SKM-1 (cell line): Measurements from ENCODE around the gene CC2D2B.
"Not testable (repeated sequence)": the region's sequence is repeated elsewhere in the genome, so short reads cannot be mapped to it uniquely, and the experiment has no call there.

Experiments
- DNase-seq: peaks from one replicate; lab custom pipeline; 2025; ENCODE audit not compliant: unreplicated experiment; lab: John Stamatoyannopoulos, UW

Gene CC2D2B

GRCh38 chr10:95905897-95906580 is 1.7 kb upstream of the CC2D2B start:
- DNase-seq = not testable (repeated sequence)

GRCh38 chr10:95906677-95907455 is 909 bp upstream of the CC2D2B start:
- DNase-seq = peak; percentile 57

DNA sequence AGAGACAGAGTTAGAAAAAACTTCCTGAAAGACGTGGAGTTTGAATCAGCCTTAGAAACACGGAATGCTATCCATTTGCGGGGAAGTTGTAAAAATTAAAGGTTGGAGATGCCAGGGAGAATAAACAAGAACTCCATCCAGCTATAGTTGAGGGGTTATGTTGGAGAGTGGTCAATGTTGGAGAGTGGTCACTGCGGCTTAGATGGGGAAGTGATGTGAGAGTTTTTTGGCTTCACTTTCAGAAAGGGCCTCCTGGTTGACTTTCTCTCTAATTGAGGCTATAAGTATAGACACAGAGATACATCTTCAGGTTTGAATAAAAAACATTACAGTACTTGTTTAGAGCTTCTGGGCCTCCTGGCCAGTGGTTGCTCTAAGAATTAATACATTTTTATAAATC is 675 bp downstream of the CC2D2B start:
- no peak for DNase-seq

DNA sequence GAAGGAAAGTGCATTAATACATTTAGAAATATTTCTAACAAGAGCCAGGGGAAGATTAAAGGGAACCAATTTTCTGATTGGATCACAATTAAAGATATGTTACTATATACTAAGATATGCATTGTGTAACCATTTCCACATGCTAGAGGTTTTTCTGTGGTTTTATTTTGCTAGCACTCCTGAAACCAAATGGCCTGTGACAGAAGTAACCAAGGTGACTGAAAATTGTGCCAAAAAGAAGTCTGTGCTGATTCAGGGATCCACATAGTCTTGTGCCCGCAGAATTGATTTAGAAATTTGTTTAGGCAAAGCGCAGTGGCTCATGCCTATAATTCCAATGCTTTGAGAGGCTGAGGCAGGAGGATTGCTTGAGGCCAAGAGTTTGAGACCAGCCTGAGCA is 1.8 kb downstream of the CC2D2B start:
- no peak for DNase-seq

GRCh38 chr10:95916039-95916438 is 8.3 kb downstream of the CC2D2B start:
- not testable (repeated sequence) for DNase-seq

- DNase-seq = no peak
Measured at GRCh38 chr10:95920798-95921426, 13.1 kb downstream of the CC2D2B start.

DNA sequence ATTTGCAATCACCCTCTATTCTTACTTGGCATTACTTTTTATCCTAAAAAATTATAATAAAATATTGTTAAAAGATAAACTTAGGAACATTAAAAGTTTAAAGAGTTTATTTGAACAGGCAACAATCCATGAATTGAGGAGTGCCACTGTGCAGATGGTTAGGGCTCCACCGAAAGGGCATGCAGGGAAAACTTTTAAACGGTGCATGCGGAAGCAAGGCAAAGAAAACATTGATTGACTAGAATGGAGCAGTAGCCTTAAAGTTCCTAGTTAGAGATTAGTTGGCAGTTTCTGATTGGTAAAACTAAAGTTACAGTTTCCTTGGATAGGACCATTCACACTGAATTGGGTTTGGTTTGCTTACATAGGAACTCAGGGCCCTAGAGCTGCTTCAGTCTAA is 17.3 kb downstream of the CC2D2B start:
- no peak for DNase-seq

GRCh38 chr10:95935429-95935828 is 27.7 kb downstream of the CC2D2B start:
- no peak for DNase-seq

DNA sequence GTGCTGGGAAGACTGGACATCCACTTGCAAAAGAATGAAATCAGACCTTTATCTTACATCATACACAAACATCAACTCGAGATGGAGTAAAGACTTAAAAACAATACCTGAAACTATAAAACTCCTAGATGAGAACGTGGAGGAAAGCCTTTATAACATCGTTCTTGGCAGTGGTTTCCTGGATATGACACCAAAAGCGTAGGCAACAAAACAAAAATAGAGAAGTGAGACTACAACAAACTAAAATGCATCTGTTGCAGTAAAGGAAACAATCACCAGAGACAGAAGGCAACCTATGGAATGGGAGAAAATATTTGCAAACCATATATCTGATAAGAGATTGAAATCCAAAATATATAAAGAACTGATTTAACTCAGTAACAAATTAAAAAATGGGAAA is 33.3 kb downstream of the CC2D2B start:
- DNase-seq = no peak

DNA sequence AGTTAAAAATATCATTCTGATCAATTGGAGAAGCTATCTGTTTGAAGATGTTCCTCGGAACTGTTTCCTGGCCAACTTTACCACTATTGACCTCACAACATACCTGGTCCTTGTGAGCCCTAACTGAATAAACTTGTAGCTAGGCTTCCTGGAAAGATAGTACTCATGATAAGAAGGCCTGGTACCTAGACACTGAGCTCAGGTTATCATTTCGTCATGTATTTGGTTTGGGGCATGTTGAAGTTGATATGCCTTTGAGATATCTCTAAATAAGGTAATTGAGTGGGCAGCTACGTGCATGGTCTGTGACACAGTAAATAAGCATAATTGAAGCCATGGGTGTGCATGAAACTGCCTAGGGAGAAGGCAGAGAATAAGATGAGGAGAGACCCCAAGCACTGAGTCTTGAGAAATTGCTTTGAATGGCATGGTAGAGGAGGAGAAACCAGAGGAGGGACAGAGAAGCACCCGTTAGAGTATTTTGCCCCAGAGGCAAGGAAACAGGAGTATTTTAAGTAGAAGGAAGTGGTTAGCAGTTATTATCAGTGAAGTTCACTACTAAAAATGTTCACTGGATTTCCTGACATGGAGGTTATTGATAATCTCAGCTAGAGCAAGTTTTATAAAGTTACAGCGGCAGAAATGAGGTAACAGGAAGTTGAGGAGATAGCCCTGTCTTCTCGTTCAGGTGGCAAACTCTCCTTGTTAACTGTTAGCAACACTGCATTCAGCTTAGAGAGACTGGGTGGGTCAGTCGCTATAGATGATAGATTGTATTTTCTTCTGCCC is 55.6 kb downstream of the CC2D2B start:
- DNase-seq = no peak

GRCh38 chr10:95963991-95964389 is 56.2 kb downstream of the CC2D2B start:
- no peak for DNase-seq

DNA sequence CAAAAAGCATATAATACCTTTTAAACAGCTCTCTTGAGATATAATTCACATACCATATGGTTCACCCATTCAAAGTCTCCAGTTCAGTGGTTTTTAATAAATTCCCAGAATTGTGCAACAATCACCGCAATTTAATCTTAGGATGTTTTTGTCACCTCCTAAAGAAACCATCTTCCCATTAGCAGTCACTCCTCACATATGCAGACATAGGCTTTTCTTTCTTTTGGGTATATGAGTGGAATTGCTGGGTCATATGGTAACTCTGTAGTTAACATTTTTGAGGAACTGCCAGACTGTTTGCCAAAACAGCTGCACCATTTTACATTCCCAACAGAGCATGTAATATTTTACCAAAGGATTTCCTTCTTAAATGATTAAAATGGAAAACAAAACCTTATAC is 57.0 kb downstream of the CC2D2B start:
- DNase-seq = no peak

GRCh38 chr10:95976362-95977229 is 68.8 kb downstream of the CC2D2B start:
- peak; percentile 79 for DNase-seq

DNA sequence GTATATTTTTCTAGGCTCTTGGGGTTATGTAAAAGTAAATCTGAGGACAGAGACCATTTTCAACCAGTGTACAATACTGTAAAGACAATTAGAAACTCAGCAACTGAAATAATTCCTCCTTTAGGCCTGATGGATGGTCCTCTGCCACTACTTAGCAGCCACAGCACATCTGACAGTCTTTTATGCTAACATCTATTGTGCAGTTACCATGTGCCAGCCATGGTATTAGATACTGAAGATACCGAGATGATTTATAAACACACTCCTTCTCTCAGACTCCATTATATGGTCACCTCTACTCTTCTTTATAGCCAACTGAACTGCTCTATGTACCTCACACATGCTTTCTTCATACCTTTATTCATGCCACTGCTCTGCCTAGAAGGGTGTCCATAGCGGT is 74.4 kb downstream of the CC2D2B start:
- no peak for DNase-seq

GRCh38 chr10:95987685-95988426 is 80.1 kb downstream of the CC2D2B start:
- no peak for DNase-seq

DNA sequence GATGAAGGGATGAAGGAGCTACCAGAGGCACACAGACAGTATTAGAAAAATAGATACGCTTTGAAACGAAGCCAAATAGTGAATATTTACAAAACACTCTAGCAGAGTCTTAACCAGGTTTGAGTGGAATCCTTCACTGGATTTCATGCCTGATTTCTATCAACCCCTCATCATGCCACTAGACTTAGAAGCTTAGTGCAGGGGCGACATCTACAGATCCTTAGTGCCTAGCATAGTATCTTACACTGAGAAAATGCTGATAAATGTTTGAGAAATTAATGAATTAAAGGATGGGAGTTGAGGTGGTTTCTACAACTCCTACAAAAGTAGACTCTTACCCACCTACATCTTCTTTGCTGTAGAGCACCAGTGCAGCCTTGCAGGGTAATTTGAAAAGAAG is 80.9 kb downstream of the CC2D2B start:
- no peak for DNase-seq

DNA sequence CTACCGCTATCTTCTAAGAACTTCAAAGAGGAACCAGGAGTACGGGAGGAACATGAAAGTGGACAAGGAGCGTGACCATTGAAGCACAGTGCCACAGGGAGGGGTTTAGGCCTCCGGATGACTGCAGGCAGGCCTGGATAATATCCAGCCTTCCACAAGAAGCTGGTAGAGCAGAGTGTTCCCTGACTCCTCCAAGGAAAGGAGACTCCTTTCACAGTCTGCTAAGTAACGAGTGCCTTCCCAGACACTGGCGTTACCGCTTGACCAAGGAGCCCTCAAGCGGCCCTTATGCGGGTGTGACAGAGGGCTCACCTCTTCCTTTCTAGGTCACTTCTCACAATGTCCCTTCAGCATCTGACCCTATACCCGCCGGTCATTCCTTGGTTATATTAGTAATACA is 86.6 kb downstream of the CC2D2B start:
- not testable (repeated sequence) for DNase-seq

- DNase-seq = no peak
Measured at GRCh38 chr10:95998255-95998784, 90.5 kb downstream of the CC2D2B start.

DNA sequence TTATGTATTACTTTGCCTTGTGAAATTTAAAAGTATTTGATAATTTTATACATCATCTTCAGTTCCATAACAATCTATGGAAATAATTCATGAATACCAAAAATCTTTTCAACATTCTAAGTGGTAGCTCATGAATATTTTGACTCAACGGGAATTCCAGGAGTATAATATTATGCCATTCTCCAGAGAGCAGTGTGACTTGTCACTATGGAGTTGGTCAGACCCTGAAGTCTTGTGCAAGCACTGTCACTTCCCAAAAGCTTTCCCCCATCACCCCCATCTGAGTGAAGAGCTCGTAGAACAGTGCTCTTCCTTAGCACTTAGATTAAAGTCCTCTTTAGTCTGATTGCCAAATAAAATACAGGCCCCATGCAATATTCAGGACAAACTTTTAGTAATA is 106.2 kb downstream of the CC2D2B start:
- DNase-seq = no peak
